A673 (cell line): ENCODE data around the gene STT3B. TPM values are rescaled to one million over a fixed set of nuclear protein-coding genes. Genes with fewer than 3 reads are reported as not detected.

Source experiments
- BruUV-seq: library from RNA; stranded (reverse); fragments of 400-500 nt; replicated peaks from 2 replicates; lab custom pipeline; 2021; lab: Mats Ljungman, UMichigan
- CTCF ChIA-PET: fragments of 300-600 bp; sonication (Branson Sonifier 250); formaldehyde crosslinking; loops from one replicate; lab custom pipeline; 2022; ENCODE audit warnings: antibody characterized with exemption; lab: Charles Lee
- POLR2A ChIA-PET: fragments of 300-600 bp; sonication (Branson Sonifier 250); formaldehyde crosslinking; loops from one replicate; lab custom pipeline; 2022; ENCODE audit warnings: antibody characterized with exemption; ENCODE audit not compliant: low non-redundant PET; lab: Charles Lee
- DNase-seq: peaks from one replicate; pipeline ENCODE4 v3.0.0-alpha.2; 2015; ENCODE audit warnings: low spot score
- H3K27ac ChIP-seq: fragments of 200-600 bp; sonication (generic); 2 replicates; pipeline ENCODE4 v1.5.1; 2016; ENCODE audit warnings: mixed run types, low read depth, mild to moderate bottlenecking, mixed read lengths, antibody characterized with exemption, low read length; ENCODE audit not compliant: poor library complexity, severe bottlenecking
- H3K27me3 ChIP-seq: fragments of 200-600 bp; sonication (generic); replicated peaks from 2 replicates; pipeline ENCODE4 v1.6.1; 2017; ENCODE audit warnings: mixed run types, low read depth, mild to moderate bottlenecking, mixed read lengths, antibody characterized with exemption, low read length; ENCODE audit not compliant: insufficient read depth, poor library complexity
- H3K36me3 ChIP-seq: fragments of 200-600 bp; sonication (generic); 2 replicates; pipeline ENCODE4 v1.6.1; 2016; ENCODE audit warnings: mixed run types, mild to moderate bottlenecking, mixed read lengths, antibody characterized with exemption, low read length; ENCODE audit not compliant: insufficient read depth, poor library complexity, severe bottlenecking
- H3K4me1 ChIP-seq: fragments of 200-600 bp; sonication (generic); 2 replicates; pipeline ENCODE4 v1.6.1; 2017; ENCODE audit warnings: mixed run types, mild to moderate bottlenecking, mixed read lengths, antibody characterized with exemption, low read length; ENCODE audit not compliant: insufficient read depth, poor library complexity, severe bottlenecking
- H3K4me3 ChIP-seq: fragments of 200-600 bp; sonication (generic); 2 replicates; pipeline ENCODE4 v1.5.1; 2016; ENCODE audit warnings: low read depth, mixed run types, mild to moderate bottlenecking, mixed read lengths, low read length; ENCODE audit not compliant: poor library complexity, severe bottlenecking
- H3K9me3 ChIP-seq: fragments of 200-600 bp; sonication (generic); 2 replicates; pipeline ENCODE4 v1.6.1; 2016; ENCODE audit warnings: mixed run types, low read depth, mild to moderate bottlenecking, mixed read lengths, antibody characterized with exemption, low read length; ENCODE audit not compliant: poor library complexity, severe bottlenecking
- CTCF ChIP-seq: fragments of 300-800, 200-600 bp; sonication (generic); conservative IDR thresholded peaks from 2 replicates; pipeline ENCODE4 v1.5.1; 2017; ENCODE audit warnings: low read depth, mild to moderate bottlenecking, antibody characterized with exemption, low read length, moderate library complexity, mixed read lengths
- EZH2 ChIP-seq: fragments of 200-600 bp; sonication (generic); IDR thresholded peaks from 2 replicates; pipeline ENCODE4 v1.6.1; 2017; ENCODE audit warnings: borderline replicate concordance, low read depth, mild to moderate bottlenecking, mixed read lengths, antibody characterized with exemption, low read length; ENCODE audit not compliant: poor library complexity, severe bottlenecking
- intact Hi-C: fragments of 100-400 bp; cut with micrococcal nuclease; formaldehyde crosslinking; loops from one replicate; pipeline ENCODE4 v1.10.0; 2022; ENCODE audit not compliant: unreplicated experiment
- total RNA-seq: library from RNA; stranded (reverse); gene quantifications from 2 replicates; pipeline ENCODE4 v1.2.3, GENCODE V29; 2021

STT3B gene
- total RNA-seq, 1 experiment from 2014 or later = 137 TPM

GRCh38 chr3:31543375-31543774 lies 10.7 kb downstream of the STT3B start:
- CTCF ChIA-PET = no interaction called here
- TF ChIP-seq EZH2 (no peak), CTCF (no peak)
- Histone ChIP-seq H3K4me1 (peaks cover 22% of the 10 kb centered on the region), H3K27ac (no peak overlapping the region), H3K9me3 (no peaks in the 10 kb centered on the region), H3K36me3 (no peaks in the 10 kb centered on the region), H3K27me3 (no peaks in the 10 kb centered on the region), H3K4me3 (no peak overlapping the region)
- intact Hi-C loops = no loop called here
- no peak for DNase-seq
- BruUV-seq = no TSS peak
- POLR2A ChIA-PET = no interaction called here

DNA sequence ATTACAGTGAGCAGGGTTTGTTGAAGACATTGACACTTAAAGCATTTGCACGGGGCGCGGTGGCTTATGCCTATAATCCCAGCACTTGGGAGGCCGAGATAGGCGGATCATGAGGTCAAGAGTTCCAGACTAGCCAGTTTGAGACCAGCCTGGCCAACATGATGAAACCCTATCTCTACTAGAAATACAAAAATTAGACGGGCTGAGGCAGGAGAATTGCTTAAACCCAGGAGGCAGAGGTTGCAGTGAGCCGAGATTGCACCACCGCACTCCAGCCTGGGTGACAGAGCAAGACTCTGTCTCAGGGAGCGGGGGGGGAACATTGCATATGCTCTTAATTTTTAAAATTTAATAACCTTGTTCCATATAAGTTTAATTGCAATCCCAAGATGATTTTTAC lies 11.9 kb downstream of the STT3B start:
- POLR2A ChIA-PET = no interaction called here
- CTCF ChIA-PET = no interaction called here
- TF ChIP-seq CTCF (no peak), EZH2 (no peak)
- no peaks in the 10 kb centered on the region for H3K9me3 ChIP-seq
- no peak for DNase-seq
- no peak overlapping the region for H3K4me3 ChIP-seq
- no peaks in the 10 kb centered on the region for H3K27me3 ChIP-seq
- intact Hi-C loops = no loop called here
- H3K27ac ChIP-seq = no peak overlapping the region
- H3K4me1 ChIP-seq = peaks cover 17% of the 10 kb centered on the region
- BruUV-seq = no TSS peak
- H3K36me3 ChIP-seq = no peaks in the 10 kb centered on the region

DNA sequence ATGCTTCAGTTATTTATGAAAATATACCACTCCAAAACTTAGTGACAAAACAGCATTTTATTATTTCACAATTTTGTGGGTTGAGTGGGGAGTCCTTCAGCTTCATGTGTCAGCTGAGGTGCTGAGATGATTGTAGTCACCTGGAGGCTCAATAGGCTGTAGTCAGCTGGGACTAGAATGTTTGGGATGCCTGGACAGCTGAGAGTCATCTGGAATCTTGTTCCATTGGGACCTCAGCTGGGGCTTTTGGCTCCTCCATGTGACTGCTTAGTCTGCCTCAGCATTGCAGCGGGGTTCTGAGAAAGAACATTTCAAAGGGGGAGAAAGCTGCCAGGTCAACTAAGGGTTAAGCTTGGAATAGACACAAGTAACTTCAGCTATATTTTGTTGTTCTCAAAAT lies 13.4 kb downstream of the STT3B start:
- no peak overlapping the region for H3K4me3 ChIP-seq
- peaks cover 17% of the 10 kb centered on the region for H3K4me1 ChIP-seq
- no peak for DNase-seq
- ChIA-PET POLR2A (no interaction called here), CTCF (no interaction called here)
- H3K27ac ChIP-seq = no peak overlapping the region
- no peaks in the 10 kb centered on the region for H3K36me3 ChIP-seq
- H3K9me3 ChIP-seq = no peaks in the 10 kb centered on the region
- H3K27me3 ChIP-seq = no peaks in the 10 kb centered on the region
- intact Hi-C loops = no loop called here
- BruUV-seq = no TSS peak
- TF ChIP-seq CTCF = no peak
- no peak for TF ChIP-seq EZH2
